ENCODE data around the gene TERT. TPM values are rescaled to one million over a fixed set of nuclear protein-coding genes. Genes with fewer than 3 reads are reported as not detected.

Gene TERT
- total and polyA plus RNA-seq, 2 of the 8 experiments (the other 6 are each of a cell fraction or from before 2014, with no cell fraction given) = 13.1 to 23.1 TPM

- Histone ChIP-seq H3K79me2 (ENCODE audit: control insufficient read depth in 1 of 2, insufficient read depth in 2 of 2, low read length in 2 of 2) (no peaks in the 10 kb centered on the region), H3K23me2 (ENCODE audit: low read depth, low read length) (no peaks in the 10 kb centered on the region), H4K8ac (ENCODE audit: extremely low read depth, insufficient read depth, low read length) (no peak overlapping the region), H3K9me3 (ENCODE audit: insufficient read depth in 2 of 2, low read depth in 1 of 2, low read length in 1 of 2) (no peaks in the 10 kb centered on the region), H3K18ac (ENCODE audit: extremely low read depth, low read length) (no peak overlapping the region), H3K14ac (ENCODE audit: insufficient read length) (no peak overlapping the region), H3K27me3 (replicated peaks in 1 of 4; ENCODE audit: control insufficient read depth in 3 of 4, extremely low read depth in 1 of 4, insufficient read depth in 3 of 4, low read length in 3 of 4) (no peaks in the 10 kb centered on the region; a peak in 1 of 7 replicates), H4K20me1 (replicated peaks in 1 of 2; ENCODE audit: control insufficient read depth in 1 of 2, insufficient read depth in 2 of 2, low read length in 2 of 2) (peaks cover 3% of the 10 kb centered on the region in 2 experiments), H3K4me1 (replicated peaks in 1 of 4; ENCODE audit: control insufficient read depth in 3 of 4, insufficient read depth in 4 of 4, low read length in 3 of 4) (peaks cover 0 to 3% (median 0%) of the 10 kb centered on the region in 4 experiments; a peak in 1 of 7 replicates), H3K79me1 (ENCODE audit: low read depth, low read length) (no peaks in the 10 kb centered on the region), H3K4ac (replicated peaks; ENCODE audit: insufficient read length, low read depth, low read length) (no peak overlapping the region), H4K5ac (ENCODE audit: insufficient read length, low read depth, low read length) (no peak overlapping the region), H2BK12ac (ENCODE audit: low read depth, low read length) (no peak overlapping the region; the same call in 1 of the 2 replicates), H2AFZ (ENCODE audit: low read length) (no peak overlapping the region), H3K36me3 (ENCODE audit: control insufficient read depth in 2 of 4, insufficient read depth in 4 of 4, low read length in 3 of 4) (no peaks in the 10 kb centered on the region), H2BK20ac (ENCODE audit: low read length) (no peak overlapping the region), H2BK5ac (ENCODE audit: low read depth, low read length) (no peak overlapping the region), H3K4me3 (ENCODE audit: extremely low read depth in 1 of 4, insufficient read depth in 2 of 4, low read depth in 3 of 4, low read length in 4 of 4) (no peak overlapping the region), H2BK15ac (ENCODE audit: low read length) (0 out of 2 replicates have a peak overlapping the region, but pooled peaks have one; percentile 46), H3K4me2 (ENCODE audit: insufficient read depth in 1 of 2, low read depth in 2 of 2, low read length in 2 of 2) (no peak overlapping the region), H3K9ac (replicated peaks in 1 of 4; ENCODE audit: extremely low read depth in 1 of 4, low read depth in 3 of 4, low read length in 3 of 4) (no peak overlapping the region), H3K27ac (ENCODE audit: low read depth, low read length) (no peak overlapping the region), H2BK120ac (replicated peaks; ENCODE audit: low read depth, low read length) (no peak overlapping the region), H2AK5ac (ENCODE audit: low read depth, low read length) (no peak overlapping the region), H3K56ac (replicated peaks; ENCODE audit: insufficient read length, low read depth, low read length) (no peak overlapping the region), H3K23ac (ENCODE audit: insufficient read length) (no peak overlapping the region), H4K91ac (replicated peaks; ENCODE audit: insufficient read length, low read length) (no peak overlapping the region)
- FAIRE-seq (no peak), DNase-seq (ENCODE audit: low read depth in 1 of 2, low spot score in 2 of 2) (no peak)
- ChIA-PET POLR2A (ENCODE audit: partially characterized antibody) (interaction anchor here (1.6 kb wide), 1 partner anchor 22 kb away, joined by 3 read pairs; no protein-coding TSS in a partner anchor), CTCF (ENCODE audit: partially characterized antibody) (interaction anchor here (0.7 to 3.7 kb wide), 11 partner anchors 9 to 285 kb away, joined by 3 to 15 read pairs (median 3); no protein-coding TSS in a partner anchor)
- WGBS, 2 experiments (ENCODE audit: extremely low coverage in 1 of 2, insufficient coverage in 1 of 2, insufficient read length in 1 of 2, insufficient replicate concordance in 2 of 2, low coverage in 1 of 2, low lambda C conversion rate in 2 of 2, missing lambda C conversion rate in 1 of 2) = 86% methylated on average over 41 of the region's 49 CpGs; no CpG with 5 or more reads in 1 of the 2 experiments
- TF ChIP-seq ZNF274 (IDR thresholded peaks at IDR 0.05; ENCODE audit: borderline replicate concordance, extremely low read depth, low read length) (no peak), SIX5 (IDR thresholded peaks at IDR 0.05; ENCODE audit: low read depth, low read length) (no peak), EZH2 (IDR thresholded peaks at IDR 0.05; ENCODE audit: low read depth, low read length, severe bottlenecking) (no peak), SAP30 (IDR thresholded peaks at IDR 0.05; ENCODE audit: insufficient read depth, insufficient replicate concordance, low read length) (no peak), BCL11A (IDR thresholded peaks at IDR 0.05; ENCODE audit: low read depth in 2 of 2, low read length in 2 of 2) (no peak), EGR1 (IDR thresholded peaks at IDR 0.05; ENCODE audit: borderline replicate concordance, low read depth, low read length) (no peak), JUN (IDR thresholded peaks at IDR 0.05; ENCODE audit: low read depth, low read length) (no peak), CTBP2 (IDR thresholded peaks at IDR 0.05; ENCODE audit: borderline replicate concordance, insufficient read depth, insufficient read length, low read length) (no peak)
- TF ChIP-seq, protein P1, sequence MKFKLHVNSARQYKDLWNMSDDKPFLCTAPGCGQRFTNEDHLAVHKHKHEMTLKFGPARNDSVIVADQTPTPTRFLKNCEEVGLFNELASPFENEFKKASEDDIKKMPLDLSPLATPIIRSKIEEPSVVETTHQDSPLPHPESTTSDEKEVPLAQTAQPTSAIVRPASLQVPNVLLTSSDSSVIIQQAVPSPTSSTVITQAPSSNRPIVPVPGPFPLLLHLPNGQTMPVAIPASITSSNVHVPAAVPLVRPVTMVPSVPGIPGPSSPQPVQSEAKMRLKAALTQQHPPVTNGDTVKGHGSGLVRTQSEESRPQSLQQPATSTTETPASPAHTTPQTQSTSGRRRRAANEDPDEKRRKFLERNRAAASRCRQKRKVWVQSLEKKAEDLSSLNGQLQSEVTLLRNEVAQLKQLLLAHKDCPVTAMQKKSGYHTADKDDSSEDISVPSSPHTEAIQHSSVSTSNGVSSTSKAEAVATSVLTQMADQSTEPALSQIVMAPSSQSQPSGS (IDR thresholded peaks at IDR 0.05; ENCODE audit: low read length) = no peak
These were observed 88.1 kb downstream of the TERT start for GRCh38 chr5:1206521-1207412.
